ENCODE data around the gene MMP21.

- no peak for TF ChIP-seq CTCF (IDR thresholded peaks at IDR 0.05)
- no peak for TF ChIP-seq POLR2A (IDR thresholded peaks at IDR 0.05)
- TF ChIP-seq EP300 (IDR thresholded peaks at IDR 0.05) = no peak
These were observed 48.1 kb upstream of the MMP21 start for GRCh38 chr10:125823663-125824251.

All from tibial nerve (tissue), 4 donors.